Measurements from ENCODE around the gene RHEX. TPM values are rescaled to one million over a fixed set of nuclear protein-coding genes. Genes with fewer than 3 reads are reported as not detected.
A peak's percentile ranks its signal among the peaks of the same experiment; 100 is the strongest.

RHEX gene
- total and polyA plus RNA-seq, 2 donors (not counting 1 experiment from before 2014, with no cell fraction given): 1.8 to 12.8 TPM

DNA sequence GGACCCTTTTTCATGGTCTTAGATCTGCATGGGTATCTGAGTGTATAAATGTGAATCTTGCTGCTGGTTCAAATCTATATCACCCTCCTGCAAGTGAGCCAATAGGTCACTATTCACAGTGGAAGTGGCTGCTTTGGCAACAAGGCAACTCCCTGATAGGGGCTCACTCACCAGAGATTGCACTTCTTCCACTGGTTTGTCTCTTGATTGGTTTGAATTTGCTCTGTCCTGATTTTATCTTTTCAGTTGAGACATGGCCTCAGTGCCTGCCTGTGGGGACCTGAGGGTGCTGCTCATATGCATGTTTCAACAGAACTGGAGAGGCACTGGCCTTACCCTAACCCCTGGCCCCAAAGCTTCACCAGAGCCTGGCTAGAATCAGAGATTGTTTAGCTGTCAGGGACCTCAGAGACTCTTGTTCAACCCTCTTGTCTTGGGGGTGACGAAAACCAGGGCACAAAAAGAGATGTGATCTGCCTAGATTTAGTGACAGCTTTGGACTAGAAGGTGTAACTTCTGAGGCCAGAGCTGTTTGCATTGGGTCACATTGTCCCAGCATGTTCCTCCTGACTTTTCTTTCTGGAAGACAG lies 47.3 kb downstream of the RHEX start:
- Histone ChIP-seq H4K20me1 (ENCODE audit: control insufficient read depth, insufficient read depth, low read length, poor library complexity, severe bottlenecking) (no peaks in the 10 kb centered on the region), H3K9me3 (ENCODE audit: control extremely low read depth in 1 of 3, control insufficient read depth in 2 of 3, insufficient read depth in 1 of 3, low read length in 2 of 3) (no peaks in the 10 kb centered on the region), H3K4me3 (ENCODE audit: control extremely low read depth in 1 of 5, extremely low read depth in 1 of 5, insufficient read depth in 1 of 5, low read depth in 2 of 5, low read length in 4 of 5) (no peak overlapping the region), H3K79me2 (ENCODE audit: control insufficient read depth, insufficient read depth, low read length) (no peaks in the 10 kb centered on the region), H2AFZ (ENCODE audit: insufficient read depth, low read depth, low read length, poor library complexity, severe bottlenecking) (no peak overlapping the region), H3K4me1 (ENCODE audit: control insufficient read depth in 2 of 2, insufficient read depth in 2 of 2, low read length in 2 of 2) (peaks cover 20 to 22% of the 10 kb centered on the region in 2 donors), H3K9ac (ENCODE audit: low read length) (no peak overlapping the region), H3K36me3 (replicated peaks in 1 of 2; ENCODE audit: control extremely low read depth in 1 of 2, control insufficient read depth in 1 of 2, extremely low read depth in 1 of 2, insufficient read depth in 2 of 2, low read length in 1 of 2) (no peaks in the 10 kb centered on the region), H3K27ac (ENCODE audit: low read length in 2 of 2) (no peak overlapping the region), H3K27me3 (replicated peaks in 1 of 4; ENCODE audit: control extremely low read depth in 1 of 4, control insufficient read depth in 3 of 4, insufficient read depth in 4 of 4, low read length in 3 of 4) (no peaks in the 10 kb centered on the region), H3K4me2 (replicated peaks; ENCODE audit: low read depth, low read length, poor library complexity, severe bottlenecking) (no peak overlapping the region)
- CTCF ChIA-PET: interaction anchor here (0.9 to 16.1 kb wide), 5 partner anchors 8 to 123 kb away, joined by 3 to 682 read pairs (median 14); partner anchors contain the start of gene CTSE
- Mint-ChIP-seq H3K4me1 (peaks cover 29% of the 10 kb centered on the region), H3K27ac (no peak overlapping the region), H3K27me3 (no peaks in the 10 kb centered on the region), H3K9me3 (ENCODE audit: insufficient read depth) (no peaks in the 10 kb centered on the region), H3K4me3 (no peak overlapping the region)
- 100% methylated on average over 1 of the region's 1 CpG for WGBS (ENCODE audit: insufficient coverage)
- POLR2A ChIA-PET: no interaction called here
- TF ChIP-seq EZH2 (IDR thresholded peaks at IDR 0.05; ENCODE audit: borderline replicate concordance, insufficient read depth, low read depth, low read length, poor library complexity, severe bottlenecking): no peak
- TF ChIP-seq, protein P1, sequence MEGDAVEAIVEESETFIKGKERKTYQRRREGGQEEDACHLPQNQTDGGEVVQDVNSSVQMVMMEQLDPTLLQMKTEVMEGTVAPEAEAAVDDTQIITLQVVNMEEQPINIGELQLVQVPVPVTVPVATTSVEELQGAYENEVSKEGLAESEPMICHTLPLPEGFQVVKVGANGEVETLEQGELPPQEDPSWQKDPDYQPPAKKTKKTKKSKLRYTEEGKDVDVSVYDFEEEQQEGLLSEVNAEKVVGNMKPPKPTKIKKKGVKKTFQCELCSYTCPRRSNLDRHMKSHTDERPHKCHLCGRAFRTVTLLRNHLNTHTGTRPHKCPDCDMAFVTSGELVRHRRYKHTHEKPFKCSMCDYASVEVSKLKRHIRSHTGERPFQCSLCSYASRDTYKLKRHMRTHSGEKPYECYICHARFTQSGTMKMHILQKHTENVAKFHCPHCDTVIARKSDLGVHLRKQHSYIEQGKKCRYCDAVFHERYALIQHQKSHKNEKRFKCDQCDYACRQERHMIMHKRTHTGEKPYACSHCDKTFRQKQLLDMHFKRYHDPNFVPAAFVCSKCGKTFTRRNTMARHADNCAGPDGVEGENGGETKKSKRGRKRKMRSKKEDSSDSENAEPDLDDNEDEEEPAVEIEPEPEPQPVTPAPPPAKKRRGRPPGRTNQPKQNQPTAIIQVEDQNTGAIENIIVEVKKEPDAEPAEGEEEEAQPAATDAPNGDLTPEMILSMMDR (IDR thresholded peaks at IDR 0.05): no peak
- no peak for DNase-seq
- intact Hi-C loops (cut with micrococcal nuclease): loop anchor here (5.0 kb wide), 1 partner anchor 33 kb away; no protein-coding TSS in a partner anchor
- no peak for ATAC-seq (ENCODE audit: low read depth)

DNA sequence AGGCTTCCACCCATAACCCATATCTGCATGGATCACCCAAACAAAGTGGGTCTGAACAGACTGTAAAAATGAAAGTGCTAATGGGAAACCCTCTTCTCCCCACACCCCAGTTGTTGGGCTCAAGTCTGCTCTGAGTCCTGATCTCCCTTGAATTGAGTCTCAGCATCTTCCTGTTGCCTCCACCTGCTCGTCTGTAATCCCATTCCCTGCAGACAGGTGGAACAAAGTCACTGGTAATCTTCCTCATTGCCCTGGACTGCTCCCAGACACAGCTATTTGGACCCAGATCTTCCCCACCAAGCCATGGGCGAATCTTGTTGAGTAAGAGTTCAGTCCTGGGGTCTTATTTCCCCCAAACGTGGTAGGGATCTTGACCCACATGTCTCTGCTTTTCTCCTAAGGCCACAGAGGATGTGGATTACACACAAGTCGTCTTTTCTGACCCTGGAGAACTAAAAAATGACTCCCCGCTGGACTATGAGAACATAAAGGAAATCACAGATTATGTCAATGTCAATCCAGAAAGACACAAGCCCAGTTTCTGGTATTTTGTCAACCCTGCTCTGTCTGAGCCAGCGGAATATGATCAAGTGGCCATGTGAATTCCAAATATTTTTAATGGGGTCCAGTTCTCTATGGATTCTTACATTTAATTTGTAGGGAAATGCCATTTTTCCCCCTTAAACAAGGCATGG lies 48.5 kb downstream of the RHEX start:
- no peak for ATAC-seq (ENCODE audit: low read depth)
- Mint-ChIP-seq H3K9me3 (ENCODE audit: insufficient read depth) (no peaks in the 10 kb centered on the region), H3K4me3 (no peak overlapping the region), H3K27me3 (no peaks in the 10 kb centered on the region), H3K27ac (no peak overlapping the region), H3K4me1 (peaks cover 37% of the 10 kb centered on the region)
- TF ChIP-seq, protein P1 (IDR thresholded peaks at IDR 0.05): no peak
- no peak for TF ChIP-seq EZH2 (IDR thresholded peaks at IDR 0.05; ENCODE audit: borderline replicate concordance, insufficient read depth, low read depth, low read length, poor library complexity, severe bottlenecking)
- ChIA-PET CTCF (interaction anchor here (0.7 to 16.1 kb wide), 4 partner anchors 9 to 116 kb away, joined by 3 to 682 read pairs (median 124); partner anchors contain the start of gene CTSE), POLR2A (no interaction called here)
- H3K27ac ChIP-seq (ENCODE audit: low read length in 2 of 2): no peak overlapping the region
- no peaks in the 10 kb centered on the region for H3K9me3 ChIP-seq (ENCODE audit: control extremely low read depth in 1 of 3, control insufficient read depth in 2 of 3, insufficient read depth in 1 of 3, low read length in 2 of 3)
- no peak for DNase-seq
- peaks cover 23 to 25% of the 10 kb centered on the region in 2 donors for H3K4me1 ChIP-seq (ENCODE audit: control insufficient read depth in 2 of 2, insufficient read depth in 2 of 2, low read length in 2 of 2)
- H3K27me3 ChIP-seq (replicated peaks in 1 of 4; ENCODE audit: control extremely low read depth in 1 of 4, control insufficient read depth in 3 of 4, insufficient read depth in 4 of 4, low read length in 3 of 4): no peaks in the 10 kb centered on the region
- H3K79me2 ChIP-seq (ENCODE audit: control insufficient read depth, insufficient read depth, low read length): no peaks in the 10 kb centered on the region
- WGBS (ENCODE audit: insufficient coverage): 86% methylated on average over 4 of the region's 6 CpGs
- intact Hi-C loops (cut with micrococcal nuclease): loop anchor here (5.0 kb wide), 1 partner anchor 34 kb away; no protein-coding TSS in a partner anchor
- H3K4me3 ChIP-seq (ENCODE audit: control extremely low read depth in 1 of 5, extremely low read depth in 1 of 5, insufficient read depth in 1 of 5, low read depth in 2 of 5, low read length in 4 of 5): no peak overlapping the region
- no peak overlapping the region for H2AFZ ChIP-seq (ENCODE audit: insufficient read depth, low read depth, low read length, poor library complexity, severe bottlenecking)
- H4K20me1 ChIP-seq (ENCODE audit: control insufficient read depth, insufficient read depth, low read length, poor library complexity, severe bottlenecking): no peaks in the 10 kb centered on the region
- no peak overlapping the region for H3K9ac ChIP-seq (ENCODE audit: low read length)
- H3K4me2 ChIP-seq (replicated peaks; ENCODE audit: low read depth, low read length, poor library complexity, severe bottlenecking): peak overlapping the region; percentile 3
- no peaks in the 10 kb centered on the region for H3K36me3 ChIP-seq (replicated peaks in 1 of 2; ENCODE audit: control extremely low read depth in 1 of 2, control insufficient read depth in 1 of 2, extremely low read depth in 1 of 2, insufficient read depth in 2 of 2, low read length in 1 of 2)
